ENCODE results near the gene APOC3.

DNA sequence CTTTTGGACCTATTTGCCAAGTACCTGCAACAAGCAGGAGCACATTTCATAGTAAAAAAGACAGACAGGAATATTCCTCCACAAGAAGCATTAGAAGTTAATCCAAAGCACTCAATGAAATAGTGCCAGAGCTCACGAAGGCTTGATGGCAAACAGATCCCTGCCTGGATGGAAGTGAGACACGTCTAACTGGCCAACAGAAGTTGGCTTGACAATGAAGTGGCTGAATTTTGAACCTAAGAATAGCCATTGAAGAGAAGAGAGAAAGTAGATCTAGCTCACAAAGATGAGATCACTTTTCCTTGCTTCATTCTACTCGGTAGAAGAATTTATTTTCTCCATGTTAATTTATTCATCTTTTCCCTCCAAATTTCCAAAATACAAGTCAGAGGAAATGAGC lies 38.4 kb downstream of the APOC3 start:
- TF ChIP-seq, protein P1, sequence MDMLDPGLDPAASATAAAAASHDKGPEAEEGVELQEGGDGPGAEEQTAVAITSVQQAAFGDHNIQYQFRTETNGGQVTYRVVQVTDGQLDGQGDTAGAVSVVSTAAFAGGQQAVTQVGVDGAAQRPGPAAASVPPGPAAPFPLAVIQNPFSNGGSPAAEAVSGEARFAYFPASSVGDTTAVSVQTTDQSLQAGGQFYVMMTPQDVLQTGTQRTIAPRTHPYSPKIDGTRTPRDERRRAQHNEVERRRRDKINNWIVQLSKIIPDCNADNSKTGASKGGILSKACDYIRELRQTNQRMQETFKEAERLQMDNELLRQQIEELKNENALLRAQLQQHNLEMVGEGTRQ (CRISPR knock-in tag; IDR thresholded peaks at IDR 0.05), result no peak
- TF ChIP-seq, protein P2, sequence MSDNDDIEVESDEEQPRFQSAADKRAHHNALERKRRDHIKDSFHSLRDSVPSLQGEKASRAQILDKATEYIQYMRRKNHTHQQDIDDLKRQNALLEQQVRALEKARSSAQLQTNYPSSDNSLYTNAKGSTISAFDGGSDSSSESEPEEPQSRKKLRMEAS (CRISPR knock-in tag; IDR thresholded peaks at IDR 0.05), result no peak
- TF ChIP-seq, protein P3, sequence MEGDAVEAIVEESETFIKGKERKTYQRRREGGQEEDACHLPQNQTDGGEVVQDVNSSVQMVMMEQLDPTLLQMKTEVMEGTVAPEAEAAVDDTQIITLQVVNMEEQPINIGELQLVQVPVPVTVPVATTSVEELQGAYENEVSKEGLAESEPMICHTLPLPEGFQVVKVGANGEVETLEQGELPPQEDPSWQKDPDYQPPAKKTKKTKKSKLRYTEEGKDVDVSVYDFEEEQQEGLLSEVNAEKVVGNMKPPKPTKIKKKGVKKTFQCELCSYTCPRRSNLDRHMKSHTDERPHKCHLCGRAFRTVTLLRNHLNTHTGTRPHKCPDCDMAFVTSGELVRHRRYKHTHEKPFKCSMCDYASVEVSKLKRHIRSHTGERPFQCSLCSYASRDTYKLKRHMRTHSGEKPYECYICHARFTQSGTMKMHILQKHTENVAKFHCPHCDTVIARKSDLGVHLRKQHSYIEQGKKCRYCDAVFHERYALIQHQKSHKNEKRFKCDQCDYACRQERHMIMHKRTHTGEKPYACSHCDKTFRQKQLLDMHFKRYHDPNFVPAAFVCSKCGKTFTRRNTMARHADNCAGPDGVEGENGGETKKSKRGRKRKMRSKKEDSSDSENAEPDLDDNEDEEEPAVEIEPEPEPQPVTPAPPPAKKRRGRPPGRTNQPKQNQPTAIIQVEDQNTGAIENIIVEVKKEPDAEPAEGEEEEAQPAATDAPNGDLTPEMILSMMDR (IDR thresholded peaks at IDR 0.05), result no peak
- TF ChIP-seq, protein P4, sequence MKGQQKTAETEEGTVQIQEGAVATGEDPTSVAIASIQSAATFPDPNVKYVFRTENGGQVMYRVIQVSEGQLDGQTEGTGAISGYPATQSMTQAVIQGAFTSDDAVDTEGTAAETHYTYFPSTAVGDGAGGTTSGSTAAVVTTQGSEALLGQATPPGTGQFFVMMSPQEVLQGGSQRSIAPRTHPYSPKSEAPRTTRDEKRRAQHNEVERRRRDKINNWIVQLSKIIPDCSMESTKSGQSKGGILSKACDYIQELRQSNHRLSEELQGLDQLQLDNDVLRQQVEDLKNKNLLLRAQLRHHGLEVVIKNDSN (CRISPR knock-in tag; IDR thresholded peaks at IDR 0.05), result no peak
- TF ChIP-seq KAT7 (CRISPR knock-in tag; IDR thresholded peaks at IDR 0.05; ENCODE audit: borderline replicate concordance), result no peak

Data from WTC11 (cell line).